WERI-Rb-1 (cell line): ENCODE results near the gene TLE2.
"Not testable (repeated sequence)": the region's sequence is repeated elsewhere in the genome, so short reads cannot be mapped to it uniquely, and the experiment has no call there.

Experiments
- DNase-seq: peaks from one replicate; pipeline ENCODE4 v3.0.0-alpha.2; 2020
- H3K27ac ChIP-seq: fragments of 250-450 bp; sonication (Bioruptor Pico); 2 replicates; pipeline ENCODE4 v1.5.1; 2020; ENCODE audit warnings: mild to moderate bottlenecking, moderate library complexity
- H3K27me3 ChIP-seq: fragments of 250-450 bp; sonication (Bioruptor Pico); 2 replicates; pipeline ENCODE4 v1.5.1; 2021; ENCODE audit warnings: mild to moderate bottlenecking, low read depth, moderate library complexity; ENCODE audit not compliant: insufficient read depth, severe bottlenecking
- H3K36me3 ChIP-seq: fragments of 250-450 bp; sonication (Bioruptor Pico); 2 replicates; pipeline ENCODE4 v1.5.1; 2020; ENCODE audit warnings: mild to moderate bottlenecking, moderate library complexity
- H3K4me3 ChIP-seq: 2 replicates; pipeline ENCODE4 v1.5.1; 2011; ENCODE audit warnings: low read depth, mild to moderate bottlenecking, control low read depth, low read length
- H3K9me3 ChIP-seq: fragments of 250-450 bp; sonication (Bioruptor Pico); 2 replicates; pipeline ENCODE4 v1.5.1; 2021; ENCODE audit warnings: mild to moderate bottlenecking, moderate library complexity; ENCODE audit not compliant: severe bottlenecking
- CTCF ChIP-seq: IDR thresholded peaks from 2 replicates; pipeline ENCODE4 v1.5.1; 2011; ENCODE audit warnings: low read depth, mild to moderate bottlenecking, control low read depth, inconsistent platforms, low read length

TLE2 gene

GRCh38 chr19:2994588-2995131, 34.4 kb downstream of the TLE2 start:
- Histone ChIP-seq H3K9me3 (no peaks in the 10 kb centered on the region), H3K27me3 (no peaks in the 10 kb centered on the region), H3K27ac (no peak overlapping the region), H3K4me3 (no peak overlapping the region), H3K36me3 (peaks cover 7% of the 10 kb centered on the region; the same call in 1 of the 2 replicates)
- no peak for DNase-seq
- TF ChIP-seq CTCF = no peak

- H3K4me3 ChIP-seq = no peak overlapping the region
- TF ChIP-seq CTCF = no peak
- no peaks in the 10 kb centered on the region for H3K27me3 ChIP-seq
- DNase-seq = no peak
- no peaks in the 10 kb centered on the region for H3K9me3 ChIP-seq
- no peak overlapping the region for H3K27ac ChIP-seq
- H3K36me3 ChIP-seq = no peaks in the 10 kb centered on the region
These were observed 35.5 kb downstream of the TLE2 start for GRCh38 chr19:2993579-2993978.

GRCh38 chr19:2992958-2993357, 36.1 kb downstream of the TLE2 start:
- no peak for TF ChIP-seq CTCF
- Histone ChIP-seq H3K9me3 (no peaks in the 10 kb centered on the region), H3K27ac (no peak overlapping the region), H3K36me3 (no peaks in the 10 kb centered on the region), H3K4me3 (no peak overlapping the region), H3K27me3 (no peaks in the 10 kb centered on the region)
- no peak for DNase-seq

GRCh38 chr19:2992333-2992732, 36.7 kb downstream of the TLE2 start:
- not testable (repeated sequence) for DNase-seq, H3K9me3 ChIP-seq, H3K27me3 ChIP-seq, H3K27ac ChIP-seq, H3K4me3 ChIP-seq, H3K36me3 ChIP-seq

- no peaks in the 10 kb centered on the region for H3K9me3 ChIP-seq
- H3K36me3 ChIP-seq = no peaks in the 10 kb centered on the region
- no peak for DNase-seq
- no peak overlapping the region for H3K27ac ChIP-seq
- no peak for TF ChIP-seq CTCF
- H3K4me3 ChIP-seq = no peak overlapping the region
- H3K27me3 ChIP-seq = no peaks in the 10 kb centered on the region
These were observed 39.7 kb downstream of the TLE2 start for GRCh38 chr19:2989236-2989946.

GRCh38 chr19:2988568-2988967, 40.5 kb downstream of the TLE2 start:
- no peak for DNase-seq
- no peaks in the 10 kb centered on the region for H3K36me3 ChIP-seq
- H3K27me3 ChIP-seq = no peaks in the 10 kb centered on the region
- H3K9me3 ChIP-seq = no peaks in the 10 kb centered on the region
- H3K27ac ChIP-seq = no peak overlapping the region
- H3K4me3 ChIP-seq = no peak overlapping the region
- no peak for TF ChIP-seq CTCF
